A673 (cell line): ENCODE data around the gene HAUS2. TPM values are rescaled to one million over a fixed set of nuclear protein-coding genes. Genes with fewer than 3 reads are reported as not detected.
A peak's percentile ranks its signal among the peaks of the same experiment; 100 is the strongest.

Source experiments
- BruUV-seq: library from RNA; stranded (reverse); fragments of 400-500 nt; replicated peaks from 2 replicates; lab custom pipeline; 2021; lab: Mats Ljungman, UMichigan
- CTCF ChIA-PET: fragments of 300-600 bp; sonication (Branson Sonifier 250); formaldehyde crosslinking; loops from one replicate; lab custom pipeline; 2022; ENCODE audit warnings: antibody characterized with exemption; lab: Charles Lee
- POLR2A ChIA-PET: fragments of 300-600 bp; sonication (Branson Sonifier 250); formaldehyde crosslinking; loops from one replicate; lab custom pipeline; 2022; ENCODE audit warnings: antibody characterized with exemption; ENCODE audit not compliant: low non-redundant PET; lab: Charles Lee
- DNase-seq: peaks from one replicate; pipeline ENCODE4 v3.0.0-alpha.2; 2015; ENCODE audit warnings: low spot score
- H3K27ac ChIP-seq: fragments of 200-600 bp; sonication (generic); 2 replicates; pipeline ENCODE4 v1.5.1; 2016; ENCODE audit warnings: mixed run types, low read depth, mild to moderate bottlenecking, mixed read lengths, antibody characterized with exemption, low read length; ENCODE audit not compliant: poor library complexity, severe bottlenecking
- H3K27me3 ChIP-seq: fragments of 200-600 bp; sonication (generic); replicated peaks from 2 replicates; pipeline ENCODE4 v1.6.1; 2017; ENCODE audit warnings: mixed run types, low read depth, mild to moderate bottlenecking, mixed read lengths, antibody characterized with exemption, low read length; ENCODE audit not compliant: insufficient read depth, poor library complexity
- H3K36me3 ChIP-seq: fragments of 200-600 bp; sonication (generic); 2 replicates; pipeline ENCODE4 v1.6.1; 2016; ENCODE audit warnings: mixed run types, mild to moderate bottlenecking, mixed read lengths, antibody characterized with exemption, low read length; ENCODE audit not compliant: insufficient read depth, poor library complexity, severe bottlenecking
- H3K4me1 ChIP-seq: fragments of 200-600 bp; sonication (generic); 2 replicates; pipeline ENCODE4 v1.6.1; 2017; ENCODE audit warnings: mixed run types, mild to moderate bottlenecking, mixed read lengths, antibody characterized with exemption, low read length; ENCODE audit not compliant: insufficient read depth, poor library complexity, severe bottlenecking
- H3K4me3 ChIP-seq: fragments of 200-600 bp; sonication (generic); 2 replicates; pipeline ENCODE4 v1.5.1; 2016; ENCODE audit warnings: low read depth, mixed run types, mild to moderate bottlenecking, mixed read lengths, low read length; ENCODE audit not compliant: poor library complexity, severe bottlenecking
- H3K9me3 ChIP-seq: fragments of 200-600 bp; sonication (generic); 2 replicates; pipeline ENCODE4 v1.6.1; 2016; ENCODE audit warnings: mixed run types, low read depth, mild to moderate bottlenecking, mixed read lengths, antibody characterized with exemption, low read length; ENCODE audit not compliant: poor library complexity, severe bottlenecking
- CTCF ChIP-seq: fragments of 300-800, 200-600 bp; sonication (generic); conservative IDR thresholded peaks from 2 replicates; pipeline ENCODE4 v1.5.1; 2017; ENCODE audit warnings: low read depth, mild to moderate bottlenecking, antibody characterized with exemption, low read length, moderate library complexity, mixed read lengths
- EZH2 ChIP-seq: fragments of 200-600 bp; sonication (generic); IDR thresholded peaks from 2 replicates; pipeline ENCODE4 v1.6.1; 2017; ENCODE audit warnings: borderline replicate concordance, low read depth, mild to moderate bottlenecking, mixed read lengths, antibody characterized with exemption, low read length; ENCODE audit not compliant: poor library complexity, severe bottlenecking
- intact Hi-C: fragments of 100-400 bp; cut with micrococcal nuclease; formaldehyde crosslinking; loops from one replicate; pipeline ENCODE4 v1.10.0; 2022; ENCODE audit not compliant: unreplicated experiment
- total RNA-seq: library from RNA; stranded (reverse); gene quantifications from 2 replicates; pipeline ENCODE4 v1.2.3, GENCODE V29; 2021

HAUS2 gene
- total RNA-seq, 1 experiment from 2014 or later: 44.1 TPM

- DNase-seq: no peak
- Histone ChIP-seq H3K9me3 (no peaks in the 10 kb centered on the region), H3K27ac (no peak overlapping the region), H3K36me3 (no peaks in the 10 kb centered on the region), H3K4me3 (no peak overlapping the region), H3K27me3 (no peaks in the 10 kb centered on the region), H3K4me1 (peaks cover 33% of the 10 kb centered on the region)
- TF ChIP-seq CTCF (no peak), EZH2 (no peak)
- intact Hi-C loops: no loop called here
- POLR2A ChIA-PET: no interaction called here
- BruUV-seq: no TSS peak
- CTCF ChIA-PET: no interaction called here
Measured at GRCh38 chr15:42603978-42604377, 55.3 kb downstream of the HAUS2 start.

GRCh38 chr15:42604894-42605744 is 56.5 kb downstream of the HAUS2 start:
- BruUV-seq: no TSS peak
- DNase-seq: peak; percentile 61
- Histone ChIP-seq H3K27ac (peak overlapping the region; percentile 17), H3K4me3 (no peak overlapping the region), H3K36me3 (no peaks in the 10 kb centered on the region), H3K9me3 (no peaks in the 10 kb centered on the region), H3K4me1 (peaks cover 39% of the 10 kb centered on the region), H3K27me3 (no peaks in the 10 kb centered on the region)
- intact Hi-C loops: no loop called here
- no peak for TF ChIP-seq CTCF
- no peak for TF ChIP-seq EZH2
- CTCF ChIA-PET: no interaction called here
- POLR2A ChIA-PET: interaction anchor here (0.6 kb wide), 2 partner anchors 9 to 20 kb away, joined by 4 to 6 read pairs; no protein-coding TSS in a partner anchor

- intact Hi-C loops: no loop called here
- no peak for TF ChIP-seq CTCF
- TF ChIP-seq EZH2: no peak
- no peaks in the 10 kb centered on the region for H3K9me3 ChIP-seq
- H3K4me3 ChIP-seq: no peak overlapping the region
- H3K36me3 ChIP-seq: no peaks in the 10 kb centered on the region
- H3K27ac ChIP-seq: peak overlapping the region; percentile 17
- DNase-seq: no peak
- ChIA-PET CTCF (no interaction called here), POLR2A (no interaction called here)
- H3K4me1 ChIP-seq: peaks cover 39% of the 10 kb centered on the region
- no TSS peak for BruUV-seq
- no peaks in the 10 kb centered on the region for H3K27me3 ChIP-seq
Measured at GRCh38 chr15:42605796-42606195, 57.2 kb downstream of the HAUS2 start.
